LoVo (cell line): Measurements from ENCODE around the gene THY1.
"Not testable (repeated sequence)": the region's sequence is repeated elsewhere in the genome, so short reads cannot be mapped to it uniquely, and the experiment has no call there.

Experiments
- DNase-seq: peaks from one replicate; pipeline ENCODE4 v3.0.0-alpha.2; 2016; ENCODE audit warnings: low spot score

THY1 gene

DNA sequence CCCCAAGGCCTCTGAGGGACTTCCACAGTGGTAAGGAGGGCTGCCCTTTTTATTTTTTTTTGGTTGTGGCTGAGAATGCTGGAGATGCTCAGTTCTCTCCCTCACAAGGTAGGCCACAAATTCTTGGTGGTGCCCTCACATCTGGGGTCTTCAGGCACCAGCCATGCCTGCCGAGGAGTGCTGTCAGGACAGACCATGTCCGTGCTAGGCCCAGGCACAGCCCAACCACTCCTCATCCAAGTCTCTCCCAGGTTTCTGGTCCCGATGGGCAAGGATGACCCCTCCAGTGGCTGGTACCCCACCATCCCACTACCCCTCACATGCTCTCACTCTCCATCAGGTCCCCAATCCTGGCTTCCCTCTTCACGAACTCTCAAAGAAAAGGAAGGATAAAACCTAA, 4.2 kb downstream of the THY1 start:
- no peak for DNase-seq

DNA sequence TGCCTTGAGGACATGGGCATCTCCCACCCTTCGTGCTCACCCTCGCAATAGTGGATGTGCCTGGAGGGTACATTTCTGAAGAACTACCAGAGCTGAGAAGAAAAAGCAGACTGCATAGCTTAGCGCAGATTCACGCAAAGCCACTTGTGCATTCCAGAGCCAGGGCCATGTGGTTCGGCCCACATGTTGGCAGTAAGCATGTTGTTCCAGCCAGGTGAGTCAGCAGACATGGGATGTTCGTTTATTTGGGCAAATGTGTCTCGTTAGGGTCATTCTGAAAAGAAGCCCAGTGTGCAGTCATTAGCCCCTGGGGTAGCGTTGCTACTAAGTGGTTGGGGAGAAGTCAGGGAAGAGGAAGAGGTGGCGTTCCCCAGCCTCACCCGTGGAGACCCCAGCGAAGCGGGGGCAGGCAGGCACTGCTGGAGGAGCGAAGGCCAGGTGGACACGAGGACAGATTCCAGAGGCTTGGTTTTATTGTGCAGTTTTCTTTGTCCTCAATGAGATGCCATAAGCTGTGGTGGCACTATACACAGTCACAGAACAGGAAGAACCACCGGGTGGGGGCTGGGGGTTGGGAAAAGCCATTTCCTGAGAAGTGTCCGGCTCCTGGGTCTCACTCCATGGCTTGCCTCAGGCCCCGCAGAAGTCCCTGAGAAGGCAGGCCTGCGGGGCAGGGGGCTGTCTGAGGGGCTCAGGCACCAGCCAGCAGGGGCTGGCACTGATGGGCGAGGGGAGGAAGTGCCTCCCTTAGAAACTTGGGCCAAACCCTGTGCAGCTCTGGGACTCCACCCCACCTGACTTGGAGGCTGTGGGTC, 5.0 kb downstream of the THY1 start:
- DNase-seq: no peak

DNA sequence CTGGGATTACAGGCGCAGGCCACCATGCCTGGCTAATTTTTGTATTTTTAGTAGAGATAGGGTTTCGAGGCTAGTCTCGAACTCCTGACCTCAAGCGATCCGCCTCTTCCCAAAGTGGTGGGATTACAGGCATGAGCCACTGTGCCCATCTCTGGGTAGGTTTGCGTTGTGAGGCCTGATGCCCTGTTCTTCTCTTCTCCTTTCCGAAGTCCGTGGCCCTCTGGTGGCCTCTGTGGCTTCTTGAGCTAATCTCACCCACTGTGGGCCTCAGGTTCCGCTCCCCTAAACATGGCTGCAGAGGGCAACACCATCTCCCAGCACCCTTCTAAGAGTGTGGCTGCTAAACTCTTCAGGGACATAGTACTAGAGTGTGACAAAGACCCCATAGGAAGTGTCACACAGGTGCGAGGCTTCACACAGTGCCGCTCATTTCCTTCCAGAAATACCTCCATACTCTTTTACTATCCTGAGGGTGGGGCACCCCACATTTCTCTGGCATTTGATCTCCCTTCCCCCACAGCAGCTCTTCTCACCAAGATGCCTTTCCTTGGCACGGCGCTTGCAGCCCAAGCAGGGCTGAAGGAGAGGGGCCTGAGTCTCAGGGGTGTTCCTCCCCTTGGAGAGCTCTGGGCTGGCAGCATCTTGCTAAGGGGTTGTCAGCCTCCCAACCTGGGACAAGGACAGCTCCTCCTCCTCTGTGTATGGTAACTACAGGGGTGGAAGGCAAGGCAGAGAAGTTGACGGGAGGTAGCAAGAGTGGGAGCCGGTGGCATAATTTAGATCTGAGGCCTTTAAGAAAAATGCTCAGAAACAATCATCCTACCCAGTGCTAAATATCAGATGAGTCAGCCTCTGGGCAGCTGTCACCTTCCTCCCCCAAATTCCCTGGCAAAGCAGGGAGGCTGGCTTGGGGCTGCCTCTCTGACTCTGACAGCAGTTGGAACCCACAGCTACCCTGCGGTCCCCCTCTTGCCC, 6.1 kb downstream of the THY1 start:
- no peak for DNase-seq

DNA sequence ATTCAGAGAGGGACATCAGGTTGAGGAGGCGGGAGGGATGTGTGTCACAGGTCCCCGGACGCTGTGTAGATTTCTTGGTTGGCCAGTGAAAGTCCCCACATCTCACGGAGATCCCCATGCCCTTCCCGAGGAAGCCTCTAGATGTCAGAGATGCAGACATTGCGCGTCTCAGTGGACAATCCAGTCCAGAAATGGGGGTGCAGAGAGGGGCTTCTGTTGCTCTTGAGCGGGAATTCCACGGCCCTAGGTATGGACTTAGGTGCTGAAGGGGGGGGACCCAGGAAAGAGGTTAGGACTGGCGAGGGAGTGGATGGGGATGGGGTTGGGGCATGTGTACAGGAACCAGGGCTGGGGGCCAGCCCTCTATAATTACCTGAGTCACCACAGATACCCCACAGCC, 7.0 kb downstream of the THY1 start:
- no peak for DNase-seq

DNA sequence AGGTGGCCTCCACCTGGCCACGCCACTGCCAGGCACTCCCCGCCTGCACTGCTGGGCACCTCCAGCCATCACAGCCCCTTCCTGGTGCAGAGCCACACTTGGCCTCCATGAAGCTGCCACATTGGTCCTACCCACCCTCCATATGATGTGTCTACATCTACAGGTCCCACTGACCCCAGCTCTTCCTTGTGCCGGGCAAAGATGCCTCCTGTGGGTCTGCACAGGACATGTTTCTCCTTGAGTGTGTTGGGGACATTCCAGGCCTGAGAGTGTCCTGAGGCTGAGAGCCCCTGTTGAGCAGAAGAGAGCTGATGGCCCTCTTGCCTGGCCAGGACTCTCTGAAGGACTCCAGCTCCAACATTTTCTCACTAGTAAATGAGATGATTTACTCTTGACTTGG, 7.5 kb downstream of the THY1 start:
- no peak for DNase-seq

DNA sequence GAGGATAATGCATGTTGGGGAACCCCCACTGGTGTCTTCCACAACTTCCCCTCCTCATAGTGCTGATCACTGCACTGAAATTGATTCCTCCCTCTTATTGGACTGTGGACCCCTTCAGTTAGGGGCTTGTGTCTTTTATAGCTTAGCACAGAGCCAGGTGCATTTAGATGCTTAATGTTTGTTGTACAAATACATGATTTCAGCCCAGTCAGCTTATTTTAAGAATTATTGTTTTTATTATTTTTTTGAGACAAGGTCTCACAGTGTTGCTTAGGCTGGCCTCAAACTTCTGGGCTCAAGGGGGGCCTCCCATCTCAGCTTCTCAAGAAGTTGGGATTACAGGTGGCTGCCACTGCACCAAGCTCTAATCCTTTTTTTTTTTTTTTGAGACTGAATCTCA, 8.2 kb downstream of the THY1 start:
- DNase-seq: no peak

DNA sequence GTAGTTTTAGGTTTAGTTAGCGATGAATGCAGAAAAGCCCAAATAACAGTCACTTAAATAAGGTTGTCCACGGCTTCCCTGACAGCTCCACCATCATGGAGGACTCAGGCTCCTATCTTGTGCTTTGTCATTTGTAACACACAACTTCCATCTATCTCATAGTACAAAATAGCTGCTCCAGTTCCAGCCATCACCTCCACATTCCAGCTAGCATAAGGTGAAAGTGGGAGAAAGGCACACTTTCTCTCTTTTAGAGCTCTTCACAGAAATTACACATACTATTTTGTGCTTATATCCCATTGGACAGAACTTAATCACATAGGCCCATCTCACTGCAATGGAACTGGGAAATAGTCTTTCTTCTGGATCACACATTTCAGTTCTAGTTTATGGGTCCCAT, 8.7 kb downstream of the THY1 start:
- DNase-seq: no peak

DNA sequence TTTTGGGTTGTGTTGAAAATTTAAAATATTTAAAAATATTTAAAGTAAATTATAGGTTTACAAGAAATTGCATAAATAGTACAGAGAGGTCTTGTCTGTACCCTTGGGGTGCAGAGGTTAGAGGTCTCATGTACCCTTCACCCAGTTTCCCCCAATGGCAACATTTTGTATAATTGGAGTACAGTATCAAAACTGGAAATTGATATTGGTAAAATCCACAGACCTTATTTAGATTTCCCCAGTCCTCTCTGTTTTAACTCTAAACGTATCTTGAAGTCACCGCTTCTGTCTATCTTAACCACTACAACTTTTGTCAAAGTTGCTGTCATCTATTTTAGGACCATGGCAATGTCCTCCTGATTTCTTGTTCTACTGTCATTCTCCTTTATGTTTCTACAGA, 10.9 kb downstream of the THY1 start:
- no peak for DNase-seq

DNA sequence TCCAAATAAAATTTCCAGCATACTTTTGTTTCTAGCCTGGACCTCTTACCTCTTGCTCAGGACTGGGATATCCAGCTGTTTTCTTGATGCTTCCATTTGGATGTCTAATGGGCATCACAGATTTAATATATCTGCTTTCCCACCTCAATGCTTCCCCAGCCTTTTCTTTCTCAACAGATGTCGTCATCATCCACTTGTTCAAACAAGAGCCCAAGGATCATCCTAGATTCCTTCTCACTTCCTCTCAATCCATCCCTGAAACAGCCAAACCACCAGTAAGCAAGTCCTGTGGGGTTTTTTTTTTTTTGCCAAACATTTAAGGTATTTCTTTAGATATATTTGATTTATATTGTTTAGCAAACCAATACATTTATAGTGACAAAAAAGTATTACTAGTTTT, 12.5 kb downstream of the THY1 start:
- no peak for DNase-seq

DNA sequence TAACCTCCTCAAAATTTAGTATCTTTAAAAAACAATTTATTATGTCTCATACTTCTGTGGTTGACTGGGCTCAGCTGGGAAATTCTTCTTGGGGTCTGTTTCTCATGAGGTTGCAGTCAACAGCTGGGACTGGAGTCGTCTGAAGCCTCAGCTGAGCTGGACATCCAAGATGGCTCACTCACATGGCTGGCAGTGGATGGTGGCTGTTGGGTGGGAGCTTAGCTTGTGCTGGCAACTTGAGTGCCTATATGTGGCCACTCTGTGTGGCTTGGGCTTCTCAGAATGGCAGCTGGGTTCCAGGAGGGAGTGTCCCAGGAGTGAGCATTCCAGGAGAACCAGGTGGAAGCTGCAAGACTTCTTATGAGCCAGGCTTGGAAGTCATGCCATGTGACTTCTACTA, 13.2 kb downstream of the THY1 start:
- DNase-seq: no peak

DNA sequence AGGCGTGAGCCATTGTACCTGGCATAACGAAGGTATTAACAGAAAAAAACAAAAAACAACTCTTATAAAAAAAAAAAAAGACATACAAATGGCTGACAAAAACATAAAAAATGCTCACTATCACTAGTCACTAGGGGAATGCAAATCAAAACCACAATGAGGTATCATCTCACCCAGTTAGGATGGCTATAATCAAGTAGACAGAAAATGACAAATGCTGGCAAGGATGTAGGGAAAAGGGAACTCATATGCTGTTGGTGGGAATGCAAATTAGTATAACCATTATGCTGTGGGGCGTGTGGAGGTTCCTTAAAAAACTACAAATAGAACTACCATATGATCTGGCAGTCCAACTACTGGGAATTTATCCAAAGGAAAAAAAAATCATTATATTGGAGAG, 17.0 kb downstream of the THY1 start:
- no peak for DNase-seq

DNA sequence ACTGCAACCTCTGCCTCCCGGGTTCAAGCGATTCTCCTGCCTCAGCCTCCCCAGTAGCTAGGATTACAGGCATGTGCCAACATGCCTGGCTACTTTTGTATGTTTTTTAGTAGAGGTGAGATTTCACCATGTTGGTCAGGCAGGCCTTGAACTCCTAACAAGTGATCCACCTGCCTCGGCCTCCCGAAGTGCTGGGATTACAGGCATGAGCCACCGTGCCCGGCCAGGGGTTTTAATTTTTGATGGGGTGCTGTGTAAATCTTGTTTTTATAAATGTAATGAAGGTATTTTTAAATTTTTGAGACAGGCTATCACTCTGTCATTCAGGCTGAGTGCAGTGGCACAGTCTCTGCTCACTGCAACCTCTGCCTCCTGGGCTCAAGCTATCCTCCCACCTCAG, 17.5 kb downstream of the THY1 start:
- DNase-seq: not testable (repeated sequence)

DNA sequence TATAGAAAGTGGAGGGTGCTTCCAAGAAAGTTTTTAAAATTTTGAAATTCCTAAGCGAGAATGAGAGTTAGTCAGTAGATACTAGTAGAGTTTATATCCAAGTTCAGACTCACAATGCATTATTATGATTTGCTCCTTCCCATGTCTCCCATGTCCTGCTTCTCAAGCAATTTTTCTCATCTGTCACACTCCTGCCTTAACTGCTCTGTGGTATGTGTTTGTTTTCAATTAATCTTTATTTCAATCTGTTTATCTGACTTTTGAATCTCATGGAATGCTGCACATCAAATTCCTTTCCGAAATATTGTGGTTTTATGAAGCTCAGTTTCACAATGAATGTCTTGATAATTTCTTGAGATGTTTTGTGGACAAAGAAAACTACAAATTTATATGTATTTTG, 18.1 kb downstream of the THY1 start:
- DNase-seq: no peak

DNA sequence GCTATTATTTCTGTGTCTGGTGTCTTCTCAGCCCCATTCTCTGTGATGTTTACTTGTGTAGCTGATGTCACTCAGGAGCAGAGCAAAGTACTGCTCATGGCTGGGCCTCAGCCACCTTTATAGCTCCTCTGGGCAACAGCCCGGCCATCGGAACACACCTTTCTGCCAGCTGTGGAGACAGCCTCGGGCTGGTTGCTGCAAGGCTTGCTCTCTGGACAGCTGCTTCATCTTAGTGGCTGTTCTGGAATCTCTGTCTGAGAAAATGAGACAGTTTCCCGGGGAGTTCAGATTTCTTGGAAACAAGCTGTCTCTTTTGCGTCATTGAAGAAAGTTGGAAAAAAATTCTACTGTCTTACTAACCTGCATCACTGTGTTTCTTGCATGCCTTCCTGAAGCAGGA, 20.0 kb downstream of the THY1 start:
- no peak for DNase-seq

DNA sequence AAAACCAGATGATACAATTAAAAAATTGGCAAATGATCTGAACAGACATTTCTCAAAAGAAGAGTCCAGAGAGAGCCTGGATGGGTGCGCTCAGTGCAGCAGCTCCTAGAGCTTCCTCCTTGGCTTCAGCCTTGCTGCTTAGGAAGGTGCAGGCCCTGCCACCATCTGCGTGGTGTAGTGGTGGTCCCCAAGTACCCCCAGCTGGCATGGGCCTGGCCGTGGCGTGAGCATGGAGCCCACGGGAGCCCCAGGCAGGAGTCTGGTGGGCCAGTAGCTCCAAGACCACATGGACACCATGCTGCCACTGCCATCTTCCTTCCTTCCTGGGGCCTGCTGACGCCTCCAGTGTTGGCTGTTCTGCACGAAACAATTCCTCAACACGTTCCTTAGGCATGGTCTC, 20.5 kb downstream of the THY1 start:
- DNase-seq: no peak

DNA sequence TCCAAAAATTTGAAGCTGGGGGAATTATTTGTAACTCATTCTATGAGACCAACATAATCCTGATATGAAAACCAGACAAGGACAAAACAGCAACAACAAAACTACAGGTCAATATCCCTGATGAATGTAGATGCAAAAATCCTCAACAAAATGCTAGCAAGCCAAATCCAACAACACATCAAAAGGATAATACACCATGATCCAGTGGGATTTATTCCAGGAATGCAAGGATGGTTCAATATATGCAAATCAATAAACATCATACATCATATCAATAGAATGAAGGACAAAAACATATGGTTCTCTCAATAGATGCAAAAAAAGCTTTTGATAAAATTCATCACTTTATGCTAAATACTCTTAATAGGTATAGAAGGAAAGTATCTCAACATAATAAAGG, 22.1 kb downstream of the THY1 start:
- DNase-seq: no peak

DNA sequence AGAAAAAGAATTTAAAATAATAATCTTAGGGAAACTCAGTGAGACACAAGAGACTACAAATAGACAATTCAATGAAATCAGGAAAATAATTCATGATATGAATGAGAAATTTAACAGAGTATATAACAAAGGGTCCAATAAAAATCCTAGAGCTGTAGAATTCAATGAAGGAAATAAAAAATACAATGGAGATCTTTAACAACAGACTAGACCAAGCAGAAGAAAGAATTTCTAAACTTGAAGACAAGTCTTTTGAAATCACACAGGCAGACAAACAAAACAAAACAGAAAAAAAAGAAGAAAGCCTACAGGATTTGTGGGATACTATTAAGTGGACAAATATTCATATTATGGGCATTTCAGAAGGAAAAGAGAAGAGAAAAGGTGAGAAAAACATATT, 25.2 kb downstream of the THY1 start:
- no peak for DNase-seq

DNA sequence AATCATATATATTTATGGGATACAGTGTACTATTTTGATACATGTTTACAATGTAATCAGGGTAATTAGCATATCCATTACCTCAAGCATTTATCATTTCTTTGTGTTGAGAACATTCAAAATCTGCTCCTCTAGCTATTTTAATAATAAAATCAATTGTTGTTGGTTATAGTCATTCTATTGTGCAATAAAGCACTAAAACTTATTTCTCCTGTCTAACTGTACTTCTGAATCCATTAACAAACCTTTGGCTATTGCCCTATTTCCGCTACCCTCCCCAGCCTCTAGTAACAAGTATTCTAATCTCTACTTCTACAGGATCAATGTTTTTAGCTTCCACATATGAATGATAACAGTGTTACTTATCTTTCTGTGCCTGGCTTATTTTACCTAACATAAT, 26.1 kb downstream of the THY1 start:
- DNase-seq: no peak

DNA sequence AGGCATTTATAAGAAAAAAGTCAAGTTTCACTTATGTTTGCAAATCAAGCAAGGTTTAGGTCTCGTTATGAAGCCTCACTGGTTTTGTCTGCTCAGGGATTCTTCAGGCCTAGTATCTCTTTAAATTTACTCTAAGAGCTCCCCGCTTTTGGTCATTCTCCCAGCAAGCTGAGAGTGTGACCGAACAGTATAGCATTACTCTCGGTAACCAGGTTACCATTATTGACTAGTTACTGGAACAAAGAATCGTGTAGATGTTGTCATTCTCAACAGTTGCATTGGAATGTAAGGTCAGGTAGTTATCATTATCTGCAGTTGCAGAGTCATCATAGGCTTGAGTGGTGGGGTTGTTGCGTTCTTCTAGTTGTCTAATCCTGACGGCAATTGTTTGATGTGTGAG, 31.7 kb downstream of the THY1 start:
- DNase-seq: no peak

DNA sequence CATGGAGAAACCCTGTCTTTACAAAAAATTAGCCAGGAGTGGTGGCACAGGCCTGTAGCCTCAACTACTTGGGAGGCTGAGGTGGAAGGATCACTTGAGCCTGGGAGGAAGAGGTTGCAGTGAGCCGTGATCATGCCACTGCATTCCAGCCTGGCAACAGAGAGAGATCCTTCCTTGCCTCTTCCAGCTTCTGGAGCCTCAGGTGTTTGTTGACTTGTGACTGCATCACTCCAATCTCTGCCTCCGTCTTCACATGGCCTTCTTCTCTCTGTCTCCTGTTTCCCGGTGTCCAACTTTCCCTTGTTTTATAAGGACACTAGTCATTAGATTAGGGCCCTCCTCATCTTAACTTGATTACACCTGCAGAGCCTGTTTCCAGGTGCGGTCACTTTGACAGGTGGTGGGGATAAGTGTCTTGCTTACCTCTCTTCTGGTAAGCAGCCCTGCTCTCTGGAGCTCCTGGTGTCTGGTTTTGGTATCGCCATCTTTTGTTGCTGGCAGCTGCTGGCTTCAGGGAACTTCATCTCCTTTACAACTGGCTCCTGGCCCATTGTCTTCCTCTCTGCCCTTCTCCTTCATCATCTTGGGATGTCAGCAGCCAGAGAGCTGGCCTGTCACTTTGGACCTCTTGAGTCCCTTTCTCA, 33.2 kb downstream of the THY1 start:
- DNase-seq: peak; percentile 14

DNA sequence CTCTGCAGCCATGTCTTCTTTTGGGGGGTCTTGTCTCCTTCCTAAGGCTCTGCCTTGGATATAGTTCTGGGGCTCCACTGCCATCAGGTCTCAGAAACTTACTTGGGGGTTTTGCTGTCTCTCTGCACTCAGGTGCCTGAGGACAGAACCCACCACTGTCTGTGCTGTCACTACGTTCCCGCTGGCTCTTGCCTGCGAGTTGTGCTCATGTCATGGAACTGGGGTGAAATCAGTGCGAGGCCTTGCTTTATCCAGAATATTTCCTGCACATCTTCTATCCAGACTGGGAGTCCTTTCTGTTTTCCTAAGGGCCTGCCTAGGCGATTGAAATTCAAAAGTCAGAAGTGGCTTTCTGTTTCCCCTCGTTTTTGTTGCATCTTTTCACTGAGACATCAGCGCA, 34.9 kb downstream of the THY1 start:
- no peak for DNase-seq

DNA sequence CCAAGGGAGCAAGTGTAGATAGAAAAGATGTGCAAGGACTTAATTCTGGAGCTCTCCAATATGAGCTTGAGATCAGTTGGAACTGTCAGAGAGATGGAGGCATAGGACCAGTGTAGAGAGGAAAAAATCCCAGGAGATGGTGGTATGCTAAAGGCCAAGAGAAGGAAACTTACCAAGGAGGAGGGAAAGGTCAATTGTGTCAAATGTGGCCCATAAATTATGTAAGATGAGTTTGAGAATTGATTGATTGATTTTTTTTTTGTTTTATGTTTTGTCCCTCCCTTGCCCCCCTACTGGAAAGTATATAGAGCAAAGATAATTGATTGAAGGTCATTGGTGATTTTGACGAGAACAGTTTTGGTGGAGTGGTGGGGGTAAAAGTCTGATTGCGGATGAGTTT, 38.6 kb downstream of the THY1 start:
- no peak for DNase-seq

DNA sequence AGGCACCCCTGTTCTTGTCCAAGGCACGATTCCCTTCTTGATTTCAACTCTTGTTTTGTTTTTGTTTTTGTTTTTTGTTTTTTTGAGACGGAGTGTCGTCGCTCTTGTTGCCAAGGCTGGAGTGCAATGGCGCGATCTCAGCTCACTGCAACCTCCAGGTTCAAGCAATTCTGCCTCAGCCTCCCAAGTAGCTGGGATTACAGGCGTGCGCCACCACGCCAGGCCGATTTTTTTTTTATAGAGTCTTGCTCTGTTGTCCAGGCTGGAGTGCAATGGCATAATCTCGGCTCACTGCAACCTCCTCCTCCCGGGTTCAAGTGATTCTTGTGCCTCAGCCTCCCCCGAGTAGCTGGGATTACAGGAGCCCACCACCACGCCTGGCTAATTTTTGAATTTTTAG, 40.5 kb downstream of the THY1 start:
- not testable (repeated sequence) for DNase-seq
